ENCODE data around the gene PFKP.

DNA sequence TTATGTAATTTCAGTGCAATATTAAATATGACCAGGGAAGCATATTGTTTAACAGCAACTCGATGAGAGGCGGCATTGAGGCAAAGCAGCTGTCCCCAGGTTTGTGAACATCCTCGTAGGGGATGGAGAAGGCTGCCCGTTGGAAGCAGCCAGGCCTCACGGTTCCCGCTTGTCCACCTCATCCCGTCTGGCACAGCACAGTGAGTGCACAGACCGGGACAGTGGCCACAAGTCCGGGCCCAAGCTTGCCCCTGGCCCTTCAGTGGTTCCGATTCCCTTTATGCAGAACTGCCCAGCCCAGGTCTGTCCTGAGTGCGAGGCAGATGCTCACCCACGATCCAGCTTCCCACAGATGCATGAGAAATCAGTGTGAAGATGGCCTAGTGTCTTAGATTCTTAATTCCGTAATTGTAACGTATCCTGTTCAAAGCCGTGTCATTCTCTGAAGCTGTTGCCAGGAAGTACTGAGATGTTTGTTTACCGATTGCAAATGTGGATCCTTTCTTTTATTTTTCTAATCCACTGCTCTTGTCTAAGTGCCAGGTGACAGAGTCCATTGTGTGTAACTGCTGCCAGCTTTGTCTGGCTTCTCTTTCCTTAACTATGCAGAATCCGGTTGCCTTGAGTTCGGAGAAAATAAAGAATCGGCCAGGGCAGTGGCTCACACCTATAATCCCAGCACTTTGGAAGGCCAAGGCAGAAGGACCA, 35.5 kb downstream of the PFKP start:
- TF ChIP-seq, protein P1, sequence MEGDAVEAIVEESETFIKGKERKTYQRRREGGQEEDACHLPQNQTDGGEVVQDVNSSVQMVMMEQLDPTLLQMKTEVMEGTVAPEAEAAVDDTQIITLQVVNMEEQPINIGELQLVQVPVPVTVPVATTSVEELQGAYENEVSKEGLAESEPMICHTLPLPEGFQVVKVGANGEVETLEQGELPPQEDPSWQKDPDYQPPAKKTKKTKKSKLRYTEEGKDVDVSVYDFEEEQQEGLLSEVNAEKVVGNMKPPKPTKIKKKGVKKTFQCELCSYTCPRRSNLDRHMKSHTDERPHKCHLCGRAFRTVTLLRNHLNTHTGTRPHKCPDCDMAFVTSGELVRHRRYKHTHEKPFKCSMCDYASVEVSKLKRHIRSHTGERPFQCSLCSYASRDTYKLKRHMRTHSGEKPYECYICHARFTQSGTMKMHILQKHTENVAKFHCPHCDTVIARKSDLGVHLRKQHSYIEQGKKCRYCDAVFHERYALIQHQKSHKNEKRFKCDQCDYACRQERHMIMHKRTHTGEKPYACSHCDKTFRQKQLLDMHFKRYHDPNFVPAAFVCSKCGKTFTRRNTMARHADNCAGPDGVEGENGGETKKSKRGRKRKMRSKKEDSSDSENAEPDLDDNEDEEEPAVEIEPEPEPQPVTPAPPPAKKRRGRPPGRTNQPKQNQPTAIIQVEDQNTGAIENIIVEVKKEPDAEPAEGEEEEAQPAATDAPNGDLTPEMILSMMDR (IDR thresholded peaks at IDR 0.05): no peak
- TF ChIP-seq POLR2A (IDR thresholded peaks at IDR 0.05): no peak
